ENCODE results near the gene TARS1. TPM values are rescaled to one million over a fixed set of nuclear protein-coding genes. Genes with fewer than 3 reads are reported as not detected.

Gene TARS1
- total RNA-seq, 2 experiments from 2014 or later, result 101 to 105 TPM

DNA sequence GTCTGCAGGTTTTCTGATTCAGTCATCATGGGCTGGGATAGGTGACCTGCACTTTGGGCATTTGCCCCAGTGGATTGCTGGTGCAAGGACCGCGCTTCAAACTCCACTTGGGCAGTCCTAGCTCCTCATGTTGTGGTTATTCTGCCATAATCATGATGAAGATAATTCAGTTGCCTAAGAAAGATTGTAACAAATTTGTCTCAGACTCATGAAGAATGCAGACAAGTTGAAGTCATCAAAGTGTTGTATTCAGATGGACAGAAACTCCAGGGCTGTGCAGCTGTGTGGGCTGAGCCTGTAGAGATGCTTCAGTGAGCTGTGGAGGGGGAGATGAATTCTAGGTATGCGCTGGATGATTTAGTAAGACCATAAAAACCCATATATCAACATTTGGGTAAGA lies 38.5 kb downstream of the TARS1 start:
- peaks cover 18% of the 10 kb centered on the region for H3K36me3 ChIP-seq (ENCODE audit: insufficient read depth, low read length)
- H3K9me3 ChIP-seq (ENCODE audit: low read length), result no peaks in the 10 kb centered on the region
- H3K4me3 ChIP-seq (ENCODE audit: low read depth, low read length, poor library complexity, severe bottlenecking), result no peak overlapping the region
- H2AFZ ChIP-seq (ENCODE audit: low read length), result no peak overlapping the region
- CTCF ChIA-PET (ENCODE audit: unreplicated experiment), result no interaction called here
- no peaks in the 10 kb centered on the region for H3K9me2 ChIP-seq (ENCODE audit: insufficient read depth, low read length)
- H4K20me1 ChIP-seq (ENCODE audit: insufficient read depth, low read length), result no peaks in the 10 kb centered on the region
- intact Hi-C loops (cut with micrococcal nuclease; ENCODE audit: unreplicated experiment), result no loop called here
- BruUV-seq (replicated peaks), result no TSS peak
- DNase-seq (ENCODE audit: low spot score), result no peak
- H3K27ac ChIP-seq (ENCODE audit: low read depth, low read length, poor library complexity, severe bottlenecking), result no peak overlapping the region
- no peaks in the 10 kb centered on the region for H3K4me1 ChIP-seq (ENCODE audit: insufficient read depth, low read length, poor library complexity, severe bottlenecking)
- H3K4me2 ChIP-seq (ENCODE audit: low read length), result no peak overlapping the region
- TF ChIP-seq EZH2phosphoT487 (IDR thresholded peaks at IDR 0.05; ENCODE audit: borderline replicate concordance, low read depth, low read length), result no peak
- TF ChIP-seq, protein P1, sequence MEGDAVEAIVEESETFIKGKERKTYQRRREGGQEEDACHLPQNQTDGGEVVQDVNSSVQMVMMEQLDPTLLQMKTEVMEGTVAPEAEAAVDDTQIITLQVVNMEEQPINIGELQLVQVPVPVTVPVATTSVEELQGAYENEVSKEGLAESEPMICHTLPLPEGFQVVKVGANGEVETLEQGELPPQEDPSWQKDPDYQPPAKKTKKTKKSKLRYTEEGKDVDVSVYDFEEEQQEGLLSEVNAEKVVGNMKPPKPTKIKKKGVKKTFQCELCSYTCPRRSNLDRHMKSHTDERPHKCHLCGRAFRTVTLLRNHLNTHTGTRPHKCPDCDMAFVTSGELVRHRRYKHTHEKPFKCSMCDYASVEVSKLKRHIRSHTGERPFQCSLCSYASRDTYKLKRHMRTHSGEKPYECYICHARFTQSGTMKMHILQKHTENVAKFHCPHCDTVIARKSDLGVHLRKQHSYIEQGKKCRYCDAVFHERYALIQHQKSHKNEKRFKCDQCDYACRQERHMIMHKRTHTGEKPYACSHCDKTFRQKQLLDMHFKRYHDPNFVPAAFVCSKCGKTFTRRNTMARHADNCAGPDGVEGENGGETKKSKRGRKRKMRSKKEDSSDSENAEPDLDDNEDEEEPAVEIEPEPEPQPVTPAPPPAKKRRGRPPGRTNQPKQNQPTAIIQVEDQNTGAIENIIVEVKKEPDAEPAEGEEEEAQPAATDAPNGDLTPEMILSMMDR (conservative IDR thresholded peaks at IDR 0.05; ENCODE audit: low read length), result no peak
- POLR2A ChIA-PET, result interaction anchor here (1.6 kb wide), 1 partner anchor 10 kb away, joined by 7 read pairs; no protein-coding TSS in a partner anchor
- no peaks in the 10 kb centered on the region for H3K79me2 ChIP-seq (ENCODE audit: insufficient read depth, low read depth, low read length)

DNA sequence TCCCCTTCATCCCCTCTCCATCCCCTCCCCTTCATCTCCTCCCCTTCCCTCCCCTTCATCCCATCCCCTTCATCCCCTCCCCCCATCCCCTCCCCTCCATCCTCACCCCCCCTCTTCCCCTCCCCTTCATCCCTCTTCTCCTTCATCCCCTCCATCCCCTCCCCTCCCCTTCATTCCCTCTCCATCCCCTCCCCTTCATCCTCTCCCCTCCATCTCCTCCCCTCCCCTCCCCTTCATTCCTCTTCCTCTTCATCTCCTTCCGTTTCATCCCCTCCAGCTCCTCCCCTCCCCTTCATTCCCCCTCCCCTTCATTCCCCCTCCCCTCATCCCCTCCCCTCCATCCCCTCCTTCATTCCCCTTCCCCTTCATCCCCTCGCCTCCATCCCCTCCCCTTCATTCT lies 40.1 kb downstream of the TARS1 start:
- H3K4me2 ChIP-seq (ENCODE audit: low read length), result no peak overlapping the region
- ChIA-PET CTCF (ENCODE audit: unreplicated experiment) (no interaction called here), POLR2A (interaction anchor here (1.2 kb wide), 1 partner anchor 12 kb away, joined by 3 read pairs; no protein-coding TSS in a partner anchor)
- no peaks in the 10 kb centered on the region for H3K4me1 ChIP-seq (ENCODE audit: insufficient read depth, low read length, poor library complexity, severe bottlenecking)
- H3K4me3 ChIP-seq (ENCODE audit: low read depth, low read length, poor library complexity, severe bottlenecking), result no peak overlapping the region
- no peaks in the 10 kb centered on the region for H4K20me1 ChIP-seq (ENCODE audit: insufficient read depth, low read length)
- H3K36me3 ChIP-seq (ENCODE audit: insufficient read depth, low read length), result 0 out of 2 replicates have a peak, but pooled peaks cover 4% of the 10 kb centered on the region
- intact Hi-C loops (cut with micrococcal nuclease; ENCODE audit: unreplicated experiment), result no loop called here
- no peaks in the 10 kb centered on the region for H3K9me2 ChIP-seq (ENCODE audit: insufficient read depth, low read length)
- no TSS peak for BruUV-seq (replicated peaks)
- no peaks in the 10 kb centered on the region for H3K79me2 ChIP-seq (ENCODE audit: insufficient read depth, low read depth, low read length)
- H3K27ac ChIP-seq (ENCODE audit: low read depth, low read length, poor library complexity, severe bottlenecking), result no peak overlapping the region
- no peak for TF ChIP-seq EZH2phosphoT487 (IDR thresholded peaks at IDR 0.05; ENCODE audit: borderline replicate concordance, low read depth, low read length)
- TF ChIP-seq, protein P1 (conservative IDR thresholded peaks at IDR 0.05; ENCODE audit: low read length), result no peak
- no peaks in the 10 kb centered on the region for H3K9me3 ChIP-seq (ENCODE audit: low read length)
- no peak overlapping the region for H2AFZ ChIP-seq (ENCODE audit: low read length)
- no peak for DNase-seq (ENCODE audit: low spot score)

DNA sequence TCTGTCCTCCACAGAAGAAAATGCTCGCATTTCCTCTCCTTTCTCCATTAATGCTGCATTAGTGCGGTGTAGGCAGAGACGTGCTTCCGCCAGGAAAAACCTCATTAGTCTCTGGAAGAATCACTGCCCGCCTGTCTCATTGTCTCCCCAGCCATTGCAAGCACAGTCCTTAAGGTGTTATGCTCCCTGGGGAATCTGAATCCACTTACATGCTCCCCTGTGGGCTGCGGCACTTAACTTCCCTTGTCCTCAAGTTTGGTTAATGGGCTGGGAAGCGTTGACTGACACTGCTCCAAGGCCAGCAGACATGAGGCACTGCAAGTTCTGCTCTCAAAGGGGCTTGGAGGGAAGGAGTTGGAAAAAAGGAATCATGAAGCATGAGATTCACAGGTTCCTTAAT lies 41.6 kb downstream of the TARS1 start:
- POLR2A ChIA-PET, result no interaction called here
- no TSS peak for BruUV-seq (replicated peaks)

More for the DNA sequence above, 41.6 kb downstream of the TARS1 start:
- Histone ChIP-seq H3K4me3 (ENCODE audit: low read depth, low read length, poor library complexity, severe bottlenecking) (no peak overlapping the region), H3K36me3 (ENCODE audit: insufficient read depth, low read length) (no peaks in the 10 kb centered on the region), H3K79me2 (ENCODE audit: insufficient read depth, low read depth, low read length) (no peaks in the 10 kb centered on the region), H3K9me3 (ENCODE audit: low read length) (no peaks in the 10 kb centered on the region), H3K4me1 (ENCODE audit: insufficient read depth, low read length, poor library complexity, severe bottlenecking) (no peaks in the 10 kb centered on the region), H3K4me2 (ENCODE audit: low read length) (no peak overlapping the region), H4K20me1 (ENCODE audit: insufficient read depth, low read length) (no peaks in the 10 kb centered on the region), H2AFZ (ENCODE audit: low read length) (no peak overlapping the region), H3K27ac (ENCODE audit: low read depth, low read length, poor library complexity, severe bottlenecking) (no peak overlapping the region), H3K9me2 (ENCODE audit: insufficient read depth, low read length) (no peaks in the 10 kb centered on the region)
- intact Hi-C loops (cut with micrococcal nuclease; ENCODE audit: unreplicated experiment), result no loop called here
- DNase-seq (ENCODE audit: low spot score), result no peak
- TF ChIP-seq, protein P1 (conservative IDR thresholded peaks at IDR 0.05; ENCODE audit: low read length), result no peak
- TF ChIP-seq EZH2phosphoT487 (IDR thresholded peaks at IDR 0.05; ENCODE audit: borderline replicate concordance, low read depth, low read length), result no peak
- CTCF ChIA-PET (ENCODE audit: unreplicated experiment), result no interaction called here
